Measurements from ENCODE around the gene JMJD1C.

DNA sequence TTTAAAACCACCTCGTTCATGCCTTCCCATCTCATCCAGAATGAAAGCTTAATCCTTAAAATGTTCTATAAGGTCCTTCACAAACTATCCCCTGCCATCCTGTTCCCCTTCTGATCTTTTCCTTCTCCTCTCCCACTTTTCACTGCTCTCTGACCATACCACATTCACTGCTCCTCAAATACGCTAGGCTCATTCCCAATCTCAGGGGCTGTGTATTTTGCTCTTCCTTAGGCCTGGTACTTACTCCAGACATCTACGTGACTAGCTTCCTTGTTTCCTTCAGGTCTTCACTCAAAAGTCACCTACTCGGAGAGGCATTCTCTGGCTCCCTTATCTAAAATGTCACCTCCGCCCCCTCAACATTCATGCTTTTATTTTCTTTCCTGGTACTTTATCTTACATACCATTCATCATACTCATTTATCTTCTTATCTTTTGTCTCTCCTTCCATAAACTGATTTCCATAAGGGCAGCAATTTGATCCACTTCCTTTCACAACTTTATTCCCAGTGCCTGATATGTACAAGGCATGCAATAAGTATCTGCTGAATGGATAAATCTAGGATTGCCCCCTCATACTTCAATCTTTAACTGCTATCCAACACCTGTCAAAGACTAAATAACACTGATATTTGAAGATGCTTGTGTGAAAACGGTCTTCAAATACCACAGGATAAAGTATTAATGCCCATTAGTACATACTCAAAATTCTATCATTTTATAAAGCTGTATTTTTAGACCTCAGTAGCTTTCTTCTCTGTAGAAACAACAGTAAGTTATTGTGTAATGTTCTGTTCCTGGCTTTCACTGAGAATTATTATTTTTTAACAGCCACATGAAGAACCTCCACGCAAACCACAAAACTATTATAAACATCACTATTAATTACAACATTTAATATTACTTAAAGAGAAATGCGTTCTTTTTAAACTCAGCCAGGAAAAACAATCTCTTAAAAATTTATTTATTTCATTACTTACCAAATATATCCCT, 27.0 kb downstream of the JMJD1C start:
- TF ChIP-seq EZH2 (IDR thresholded peaks at IDR 0.05; ENCODE audit: low read length, unreplicated experiment) = no peak
- TF ChIP-seq, protein P1, sequence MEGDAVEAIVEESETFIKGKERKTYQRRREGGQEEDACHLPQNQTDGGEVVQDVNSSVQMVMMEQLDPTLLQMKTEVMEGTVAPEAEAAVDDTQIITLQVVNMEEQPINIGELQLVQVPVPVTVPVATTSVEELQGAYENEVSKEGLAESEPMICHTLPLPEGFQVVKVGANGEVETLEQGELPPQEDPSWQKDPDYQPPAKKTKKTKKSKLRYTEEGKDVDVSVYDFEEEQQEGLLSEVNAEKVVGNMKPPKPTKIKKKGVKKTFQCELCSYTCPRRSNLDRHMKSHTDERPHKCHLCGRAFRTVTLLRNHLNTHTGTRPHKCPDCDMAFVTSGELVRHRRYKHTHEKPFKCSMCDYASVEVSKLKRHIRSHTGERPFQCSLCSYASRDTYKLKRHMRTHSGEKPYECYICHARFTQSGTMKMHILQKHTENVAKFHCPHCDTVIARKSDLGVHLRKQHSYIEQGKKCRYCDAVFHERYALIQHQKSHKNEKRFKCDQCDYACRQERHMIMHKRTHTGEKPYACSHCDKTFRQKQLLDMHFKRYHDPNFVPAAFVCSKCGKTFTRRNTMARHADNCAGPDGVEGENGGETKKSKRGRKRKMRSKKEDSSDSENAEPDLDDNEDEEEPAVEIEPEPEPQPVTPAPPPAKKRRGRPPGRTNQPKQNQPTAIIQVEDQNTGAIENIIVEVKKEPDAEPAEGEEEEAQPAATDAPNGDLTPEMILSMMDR (conservative IDR thresholded peaks at IDR 0.05; ENCODE audit: low read depth, low read length) = no peak

Measured in PC-3 (cell line).